Caco-2 (cell line): Measurements from ENCODE around the gene CRTC3. TPM values are rescaled to one million over a fixed set of nuclear protein-coding genes. Genes with fewer than 3 reads are reported as not detected.
A peak's percentile ranks its signal among the peaks of the same experiment; 100 is the strongest.

ENCODE experiments used
- BruUV-seq: library from RNA; stranded (reverse); fragments of 400-500 nt; replicated peaks from 2 replicates; lab custom pipeline; 2021; lab: Mats Ljungman, UMichigan
- CTCF ChIA-PET: fragments of 300-600 bp; sonication (Branson Sonifier 250); formaldehyde crosslinking; loops from one replicate; lab custom pipeline; 2022; ENCODE audit warnings: antibody characterized with exemption; lab: Charles Lee
- POLR2A ChIA-PET: fragments of 300-600 bp; sonication (Branson Sonifier 250); formaldehyde crosslinking; loops from one replicate; lab custom pipeline; 2022; ENCODE audit warnings: antibody characterized with exemption; lab: Charles Lee
- DNase-seq, 2 experiments: peaks; one replicate each; pipeline versions ENCODE4 v3.0.0 to v3.0.0-alpha.2; 2020 to 2022
- H3K27me3 ChIP-seq: replicated peaks from 2 replicates; pipeline ENCODE4 v1.6.0; 2011; ENCODE audit warnings: low read length; ENCODE audit not compliant: control insufficient read depth, insufficient read depth
- H3K36me3 ChIP-seq: 2 replicates; pipeline ENCODE4 v1.5.1; 2011; ENCODE audit warnings: low read length; ENCODE audit not compliant: control insufficient read depth, insufficient read depth
- H3K4me1 ChIP-seq: fragments of 250-450 bp; sonication (Bioruptor Pico); 2 replicates; pipeline ENCODE4 v1.5.1; 2020; ENCODE audit warnings: mild to moderate bottlenecking
- H3K4me3 ChIP-seq: 2 replicates; pipeline ENCODE4 v1.5.1; 2011; ENCODE audit warnings: low read depth, mild to moderate bottlenecking, control low read depth, low read length
- H3K9me3 ChIP-seq: fragments of 250-450 bp; sonication (Bioruptor Pico); 2 replicates; pipeline ENCODE4 v1.5.1; 2020; ENCODE audit warnings: mild to moderate bottlenecking, moderate library complexity
- H3K27ac Mint-ChIP-seq: one replicate; pipeline ENCODE4 v1.8.0; 2022; ENCODE audit warnings: mixed read lengths; ENCODE audit not compliant: unreplicated experiment
- H3K27me3 Mint-ChIP-seq: one replicate; pipeline ENCODE4 v1.8.0; 2022; ENCODE audit warnings: mixed read lengths; ENCODE audit not compliant: insufficient read depth, unreplicated experiment
- H3K36me3 Mint-ChIP-seq: one replicate; pipeline ENCODE4 v1.8.0; 2022; ENCODE audit warnings: mild to moderate bottlenecking, mixed read lengths; ENCODE audit not compliant: insufficient read depth, unreplicated experiment
- H3K4me1 Mint-ChIP-seq: one replicate; pipeline ENCODE4 v1.8.0; 2022; ENCODE audit warnings: low read depth, mixed read lengths; ENCODE audit not compliant: unreplicated experiment
- H3K4me3 Mint-ChIP-seq: one replicate; pipeline ENCODE4 v1.8.0; 2022; ENCODE audit warnings: mild to moderate bottlenecking, moderate library complexity, mixed read lengths; ENCODE audit not compliant: unreplicated experiment
- H3K9me3 Mint-ChIP-seq: one replicate; pipeline ENCODE4 v1.8.0; 2022; ENCODE audit warnings: mixed read lengths; ENCODE audit not compliant: unreplicated experiment
- CTCF ChIP-seq, 2 experiments: fragments of 200-600 bp in 1 of 2; IDR thresholded peaks; 1 replicate in 1 of 2; 2 replicates in 1 of 2; pipeline versions ENCODE4 v1.5.1 to v1.8.0; 2011 to 2022; ENCODE audit warnings: antibody characterized with exemption in 1 of 2, control low read depth in 1 of 2, inconsistent platforms in 1 of 2, low read depth in 1 of 2, low read length in 1 of 2, mild to moderate bottlenecking in 1 of 2, moderate library complexity in 1 of 2; ENCODE audit not compliant: insufficient read depth in 1 of 2, severe bottlenecking in 1 of 2, unreplicated experiment in 1 of 2
- intact Hi-C: fragments of 100-400 bp; cut with micrococcal nuclease; formaldehyde crosslinking; loops from one replicate; pipeline ENCODE4 v1.10.0; 2022; ENCODE audit not compliant: unreplicated experiment
- total RNA-seq: library from RNA; stranded (reverse); gene quantifications from 2 replicates; pipeline ENCODE4 v1.2.3, GENCODE V29; 2022

Gene CRTC3
- total RNA-seq, 1 experiment from 2014 or later, result 35.0 TPM

- Histone ChIP-seq H3K4me1 (peaks cover 13% of the 10 kb centered on the region), H3K27me3 (no peaks in the 10 kb centered on the region), H3K36me3 (no peaks in the 10 kb centered on the region), H3K9me3 (no peaks in the 10 kb centered on the region), H3K4me3 (no peak overlapping the region)
- Mint-ChIP-seq H3K4me3 (no peak overlapping the region), H3K4me1 (peaks cover 10% of the 10 kb centered on the region), H3K36me3 (peaks cover 11% of the 10 kb centered on the region), H3K27me3 (no peaks in the 10 kb centered on the region), H3K27ac (peak overlapping the region; percentile 20), H3K9me3 (no peaks in the 10 kb centered on the region)
- CTCF ChIA-PET, result no interaction called here
- intact Hi-C loops, result loop anchor here (5.0 kb wide), 2 partner anchors 176 to 226 kb away; no protein-coding TSS in a partner anchor
- DNase-seq, result no peak
- no peak for TF ChIP-seq CTCF (IDR thresholded peaks at IDR 0.05; ENCODE audit: insufficient read depth in 1 of 2, low read depth in 1 of 2, low read length in 1 of 2, severe bottlenecking in 1 of 2, unreplicated experiment in 1 of 2)
- BruUV-seq, result no TSS peak
- POLR2A ChIA-PET, result no interaction called here
Observed at GRCh38 chr15:90646662-90647305, 117.1 kb downstream of the CRTC3 start.

- POLR2A ChIA-PET, result no interaction called here
Observed at GRCh38 chr15:90647326-90647725, 117.6 kb downstream of the CRTC3 start.

More at GRCh38 chr15:90647326-90647725, 117.6 kb downstream of the CRTC3 start:
- no peak for TF ChIP-seq CTCF (IDR thresholded peaks at IDR 0.05; ENCODE audit: insufficient read depth in 1 of 2, low read depth in 1 of 2, low read length in 1 of 2, severe bottlenecking in 1 of 2, unreplicated experiment in 1 of 2)
- no peaks in the 10 kb centered on the region for H3K9me3 Mint-ChIP-seq
- BruUV-seq, result no TSS peak
- intact Hi-C loops, result loop anchor here (5.0 kb wide), 2 partner anchors 175 to 225 kb away; no protein-coding TSS in a partner anchor
- no peak for DNase-seq
- Histone ChIP-seq H3K27me3 (no peaks in the 10 kb centered on the region), H3K36me3 (no peaks in the 10 kb centered on the region), H3K9me3 (no peaks in the 10 kb centered on the region), H3K4me3 (no peak overlapping the region), H3K4me1 (peaks cover 13% of the 10 kb centered on the region)
- peaks cover 10% of the 10 kb centered on the region for H3K4me1 Mint-ChIP-seq
- H3K36me3 Mint-ChIP-seq, result peaks cover 7% of the 10 kb centered on the region
- CTCF ChIA-PET, result interaction anchor here (0.5 to 1.2 kb wide), 18 partner anchors 9 to 624 kb away, joined by 3 to 22 read pairs (median 4); partner anchors contain the start of genes BLM, HDDC3 and UNC45A
- H3K27me3 Mint-ChIP-seq, result no peaks in the 10 kb centered on the region
- no peak overlapping the region for H3K4me3 Mint-ChIP-seq
- H3K27ac Mint-ChIP-seq, result no peak overlapping the region
